Fibroblast of pulmonary artery (primary cell): ENCODE data around the gene NPDC1.
"Not testable (repeated sequence)": the region's sequence is repeated elsewhere in the genome, so short reads cannot be mapped to it uniquely, and the experiment has no call there.

Experiments used
- DNase-seq: peaks from one replicate; pipeline ENCODE4 v3.0.0-alpha.2; 2010; ENCODE audit warnings: low read depth
- H3K4me3 ChIP-seq: replicated peaks from 2 replicates; pipeline ENCODE4 v1.5.1; 2011; ENCODE audit warnings: low read depth, mild to moderate bottlenecking, control low read depth, low read length, moderate library complexity
- CTCF ChIP-seq: IDR thresholded peaks from 2 replicates; pipeline ENCODE4 v1.5.1; 2011; ENCODE audit warnings: mild to moderate bottlenecking, control low read depth, low read length, inconsistent platforms; ENCODE audit errors: missing control alignments

NPDC1 gene

DNA sequence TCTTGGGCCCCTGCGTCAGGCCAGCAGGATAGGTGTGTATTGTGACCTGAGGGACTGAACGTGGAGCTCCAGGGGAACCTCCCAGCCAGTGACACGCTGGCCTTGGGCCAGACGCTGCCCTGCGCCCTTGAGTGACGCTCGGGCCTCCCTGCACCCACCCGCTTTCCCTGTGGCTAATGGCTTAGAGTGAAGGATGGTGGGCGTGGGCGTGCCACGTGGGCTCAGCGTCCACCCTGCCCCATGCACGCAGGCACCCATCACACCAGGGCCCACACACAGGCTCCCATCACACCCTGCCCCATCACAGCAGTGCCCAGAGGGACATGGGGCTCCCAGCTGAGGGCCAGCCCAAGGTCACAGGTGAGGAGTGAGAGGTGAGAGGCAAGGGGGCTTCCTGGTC lies 8.9 kb downstream of the NPDC1 start:
- no peak for DNase-seq
- H3K4me3 ChIP-seq: no peak overlapping the region
- TF ChIP-seq CTCF: no peak

- no peak overlapping the region for H3K4me3 ChIP-seq
- TF ChIP-seq CTCF: no peak
Observed at GRCh38 chr9:137035937-137036336, 10.0 kb downstream of the NPDC1 start.

GRCh38 chr9:137035507-137035834 lies 10.5 kb downstream of the NPDC1 start:
- H3K4me3 ChIP-seq: no peak overlapping the region
- TF ChIP-seq CTCF: no peak
- DNase-seq: no peak

More at GRCh38 chr9:137035937-137036336, 10.0 kb downstream of the NPDC1 start:
- DNase-seq: no peak

DNA sequence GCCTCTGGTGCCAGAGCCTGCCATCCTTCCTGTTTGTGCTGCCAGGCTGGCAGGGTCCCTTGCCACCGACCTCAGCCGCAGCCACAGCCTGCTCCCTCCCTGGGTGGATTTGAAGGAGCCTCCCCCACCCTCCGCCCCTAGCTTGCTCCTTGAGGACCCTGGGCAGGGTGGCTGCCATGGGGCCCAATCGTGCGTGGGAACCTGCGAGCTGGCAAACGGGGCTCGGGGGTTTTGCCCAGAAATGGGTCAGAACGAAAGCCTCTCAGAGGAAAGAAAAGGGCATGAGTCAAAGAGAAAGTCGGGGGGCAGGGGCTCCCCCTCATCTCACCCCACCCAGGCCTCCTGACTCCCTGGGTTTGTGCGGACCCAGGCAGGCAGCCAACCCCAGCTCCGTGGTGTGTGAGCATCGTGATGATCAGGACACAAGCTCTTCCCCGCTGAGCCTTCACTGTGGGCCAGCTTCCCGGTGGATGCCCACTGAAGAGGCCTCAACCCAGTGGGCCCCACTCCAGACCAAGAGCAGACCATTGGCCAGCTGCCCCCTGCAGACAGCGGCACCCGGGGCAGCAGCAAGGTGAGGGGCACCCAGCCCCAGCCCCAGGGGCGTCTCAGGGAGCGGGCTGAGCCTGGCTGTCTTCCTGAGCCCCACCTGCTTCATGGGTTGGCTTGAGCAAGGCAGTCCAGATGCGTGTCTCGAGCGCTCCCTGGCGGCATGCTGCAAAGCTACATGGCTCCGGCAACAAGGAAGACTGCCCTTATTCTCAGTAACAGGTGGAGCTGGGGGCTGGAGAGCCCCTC lies 11.1 kb downstream of the NPDC1 start:
- peak; percentile 87 for DNase-seq
- H3K4me3 ChIP-seq: no peak overlapping the region
- TF ChIP-seq CTCF: peak; percentile 88

DNA sequence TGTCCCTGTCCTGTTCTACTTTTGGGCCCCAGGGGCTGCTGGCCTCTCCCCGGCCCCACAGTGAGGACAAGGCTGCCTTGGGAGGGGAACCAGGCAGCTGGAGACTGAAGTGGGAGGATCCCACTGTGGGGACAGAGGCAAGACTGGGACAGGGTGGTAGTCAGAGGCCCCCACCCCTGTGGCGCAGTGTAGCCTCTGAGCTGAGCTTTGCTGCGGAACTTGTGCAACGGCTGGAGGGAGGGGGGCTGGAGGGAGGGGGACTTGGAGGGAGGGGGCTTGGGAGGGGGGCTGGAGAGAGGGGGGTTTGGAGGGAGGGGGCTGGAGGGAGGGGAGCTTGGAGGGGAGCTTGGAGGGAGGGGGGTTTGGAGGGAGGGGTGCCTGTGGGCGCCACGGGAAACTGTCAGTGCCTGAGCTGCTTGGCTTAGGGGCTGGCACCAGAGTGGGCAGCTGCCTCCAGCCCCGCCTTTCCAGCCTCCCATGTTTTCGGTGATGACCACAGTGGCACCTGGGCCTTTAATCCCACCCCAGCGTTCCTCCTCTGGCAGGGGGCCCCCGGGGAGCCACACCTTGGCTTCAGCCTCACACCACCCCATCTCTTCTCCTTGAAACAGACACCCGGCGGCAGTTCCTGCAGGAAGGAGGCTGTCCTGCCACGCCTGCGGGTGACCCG lies 11.8 kb downstream of the NPDC1 start:
- no peak for TF ChIP-seq CTCF
- H3K4me3 ChIP-seq: no peak overlapping the region
- DNase-seq: no peak

- DNase-seq: not testable (repeated sequence)
Observed at GRCh38 chr9:137033481-137033880, 12.5 kb downstream of the NPDC1 start.

GRCh38 chr9:137032858-137033257 lies 13.1 kb downstream of the NPDC1 start:
- H3K4me3 ChIP-seq: no peak overlapping the region
- no peak for TF ChIP-seq CTCF
- DNase-seq: no peak

More at GRCh38 chr9:137033481-137033880, 12.5 kb downstream of the NPDC1 start:
- not testable (repeated sequence) for H3K4me3 ChIP-seq
